ENCODE results near the gene ANKRD28. TPM values are rescaled to one million over a fixed set of nuclear protein-coding genes. Genes with fewer than 3 reads are reported as not detected.

ANKRD28 gene
- polyA plus RNA-seq, 1 of the 3 experiments (the other 2 are of a cell fraction): 74.8 TPM

GRCh38 chr3:15631426-15632211 lies 166.2 kb downstream of the ANKRD28 start (continued):
- no peak for TF ChIP-seq CTCF (IDR thresholded peaks at IDR 0.05)
- no peak for TF ChIP-seq NFIC (IDR thresholded peaks at IDR 0.05; ENCODE audit: borderline replicate concordance)
- no peak for TF ChIP-seq JUND (IDR thresholded peaks at IDR 0.05)
- TF ChIP-seq RXRA (IDR thresholded peaks at IDR 0.05; ENCODE audit: borderline replicate concordance, low read depth): no peak
- no peak for TF ChIP-seq YY1 (IDR thresholded peaks at IDR 0.05; ENCODE audit: low read depth)
- TF ChIP-seq EZH2phosphoT487 (IDR thresholded peaks at IDR 0.05; ENCODE audit: borderline replicate concordance, low read depth): no peak

GRCh38 chr3:15630646-15631350 lies 167.0 kb downstream of the ANKRD28 start:
- Histone ChIP-seq H3K9me2 (no peaks in the 10 kb centered on the region), H3F3A (replicated peaks; ENCODE audit: insufficient read depth) (peaks cover 47% of the 10 kb centered on the region), H3K9me3 (no peaks in the 10 kb centered on the region), H3K27me3 (ENCODE audit: insufficient read depth) (no peaks in the 10 kb centered on the region), H3K79me2 (ENCODE audit: insufficient read depth) (peaks cover 12% of the 10 kb centered on the region; the same call in 1 of the 2 replicates), H4K20me1 (ENCODE audit: insufficient read depth) (no peaks in the 10 kb centered on the region), H3K36me3 (replicated peaks in 1 of 2; ENCODE audit: control insufficient read depth in 1 of 2, insufficient read depth in 2 of 2, low read length in 1 of 2) (no peaks in the 10 kb centered on the region), H3K9ac (peak overlapping the region; percentile 51; the same call in 1 of the 2 replicates), H2AFZ (ENCODE audit: low read depth) (peak overlapping the region; percentile 18; the same call in 1 of the 2 replicates), H3K27ac (ENCODE audit: low read depth in 2 of 2, low read length in 1 of 2) (peak overlapping the region; percentile 79 to 94; a peak in 3 of 4 replicates), H3K4me1 (ENCODE audit: control insufficient read depth in 1 of 2, insufficient read depth in 2 of 2, low read depth in 1 of 2, low read length in 1 of 2) (peaks cover 32 to 35% of the 10 kb centered on the region in 2 experiments), H3K4me3 (ENCODE audit: low read depth in 2 of 2, low read length in 1 of 2) (no peak overlapping the region; a peak in 2 of 4 replicates), H3K4me2 (peak overlapping the region; percentile 58)
- ChIA-PET CTCF (interaction anchor here (0.7 to 8.0 kb wide), 26 partner anchors 10 to 550 kb away, joined by 3 to 78 read pairs (median 3); no protein-coding TSS in a partner anchor), POLR2A (no interaction called here)
- peak; percentile 45 for TF ChIP-seq PBX3 (IDR thresholded peaks at IDR 0.05)
- no peak for TF ChIP-seq RAD21 (IDR thresholded peaks at IDR 0.05; ENCODE audit: low read length)
- TF ChIP-seq MEF2A (IDR thresholded peaks at IDR 0.05; ENCODE audit: borderline replicate concordance, low read depth): 0 out of 2 replicates have a peak, but pooled peaks have one; percentile 39
- no peak for TF ChIP-seq CTCF (IDR thresholded peaks at IDR 0.05)
- TF ChIP-seq ZBTB33 (IDR thresholded peaks at IDR 0.05; ENCODE audit: borderline replicate concordance, low read depth): no peak
- no peak for TF ChIP-seq RXRA (IDR thresholded peaks at IDR 0.05; ENCODE audit: borderline replicate concordance, low read depth)
- peak; percentile 56 for TF ChIP-seq TCF12 (IDR thresholded peaks at IDR 0.05)
- TF ChIP-seq JUND (IDR thresholded peaks at IDR 0.05): peak; percentile 52; the same call in 1 of the 2 replicates
- peak; percentile 82 for TF ChIP-seq NFIC (IDR thresholded peaks at IDR 0.05; ENCODE audit: borderline replicate concordance)
- TF ChIP-seq SMC3 (IDR thresholded peaks at IDR 0.05; ENCODE audit: low read depth, low read length): no peak
- TF ChIP-seq EP300 (IDR thresholded peaks at IDR 0.05; ENCODE audit: borderline replicate concordance in 1 of 2, low read depth in 1 of 2, low read length in 1 of 2): peak; percentile 7 to 46; a peak in 1 of 4 replicates
- TF ChIP-seq TEAD4 (IDR thresholded peaks at IDR 0.05; ENCODE audit: borderline replicate concordance, insufficient read depth): 0 out of 2 replicates have a peak, but pooled peaks have one; percentile 15
- TF ChIP-seq SIN3A (IDR thresholded peaks at IDR 0.05; ENCODE audit: borderline replicate concordance, low read depth, low read length): no peak
- WGBS (ENCODE audit: low lambda C conversion rate): 10% methylated on average over 8 of the region's 8 CpGs
- DNase-seq: peak; percentile 26

Measured in SK-N-SH (cell line).